SK-N-SH (cell line): ENCODE data around the gene TACSTD2.

Experiments
- EP300 ChIP-seq, 2 experiments: IDR thresholded peaks; 2 replicates each; pipeline versions ENCODE4 v1.4.0 to v1.6.1; 2012; ENCODE audit warnings: borderline replicate concordance in 1 of 2, low read depth in 1 of 2, low read length in 1 of 2
- EZH2phosphoT487 ChIP-seq: fragments of 200-600 bp; sonication (generic); IDR thresholded peaks from 2 replicates; pipeline ENCODE4 v1.6.1; 2017; ENCODE audit warnings: low read depth, mixed run types, mild to moderate bottlenecking, antibody characterized with exemption, moderate library complexity, borderline replicate concordance
- FOXJ3 ChIP-seq: sonication (generic); formaldehyde crosslinking; IDR thresholded peaks from 2 replicates; pipeline ENCODE4 v1.5.1; 2020; ENCODE audit warnings: mild to moderate bottlenecking, missing genetic modification reagents
- FOXM1 ChIP-seq: IDR thresholded peaks from 2 replicates; pipeline ENCODE4 v1.4.0; 2012; ENCODE audit warnings: low read depth, mild to moderate bottlenecking
- GABPA ChIP-seq: IDR thresholded peaks from 2 replicates; pipeline ENCODE4 v1.4.0; 2012; ENCODE audit warnings: low read depth, mild to moderate bottlenecking
- MXI1 ChIP-seq: IDR thresholded peaks from 2 replicates; pipeline ENCODE4 v1.6.1; 2012; ENCODE audit warnings: mild to moderate bottlenecking, low read depth, low read length, improper control_type of control experiment
- RFX5 ChIP-seq: IDR thresholded peaks from 2 replicates; pipeline ENCODE4 v1.6.1; 2012; ENCODE audit warnings: mild to moderate bottlenecking, improper control_type of control experiment, low read length
- SMC3 ChIP-seq: IDR thresholded peaks from 2 replicates; pipeline ENCODE4 v1.6.1; 2012; ENCODE audit warnings: low read depth, low read length, improper control_type of control experiment
- TAF1 ChIP-seq: IDR thresholded peaks from 2 replicates; pipeline ENCODE4 v1.6.1; 2012; ENCODE audit warnings: low read depth, mild to moderate bottlenecking, low read length, moderate library complexity, borderline replicate concordance
- TEAD4 ChIP-seq: IDR thresholded peaks from 2 replicates; pipeline ENCODE4 v1.4.0; 2012; ENCODE audit warnings: mild to moderate bottlenecking, borderline replicate concordance; ENCODE audit not compliant: insufficient read depth
- TF ChIP-seq, protein P1 (sequence below): fragments of 200-600 bp; sonication (generic); IDR thresholded peaks from 2 replicates; pipeline ENCODE4 v1.6.1; 2017; ENCODE audit warnings: antibody characterized with exemption, mild to moderate bottlenecking, moderate library complexity
- TF ChIP-seq, protein P2 (sequence below): IDR thresholded peaks from 2 replicates; pipeline ENCODE4 v1.6.1; 2012; ENCODE audit warnings: mild to moderate bottlenecking, low read depth, low read length, moderate library complexity
- TF ChIP-seq, protein P3 (sequence below): IDR thresholded peaks from 2 replicates; pipeline ENCODE4 v1.4.0; 2012; ENCODE audit warnings: low read depth

DNA sequence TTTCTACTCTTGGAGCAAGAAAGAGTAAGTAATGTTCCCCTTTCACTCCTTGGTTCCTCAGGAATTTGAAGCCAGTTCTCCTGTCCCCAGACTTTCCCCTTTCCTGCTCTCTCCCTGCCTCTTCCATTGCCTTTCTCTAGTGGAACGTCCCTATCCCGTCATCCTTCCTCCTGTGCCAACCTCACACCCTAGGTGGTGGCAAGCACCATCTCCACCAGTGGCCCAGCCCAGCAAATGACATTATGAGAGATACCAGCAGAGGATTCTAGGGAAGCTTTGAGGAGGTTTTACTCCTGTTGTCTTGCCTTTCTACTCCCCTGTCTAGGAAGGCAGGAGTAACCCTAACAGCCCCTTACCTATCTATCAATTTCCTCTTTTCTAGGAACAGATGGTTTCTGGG, 8.1 kb upstream of the TACSTD2 start:
- TF ChIP-seq, protein P1, sequence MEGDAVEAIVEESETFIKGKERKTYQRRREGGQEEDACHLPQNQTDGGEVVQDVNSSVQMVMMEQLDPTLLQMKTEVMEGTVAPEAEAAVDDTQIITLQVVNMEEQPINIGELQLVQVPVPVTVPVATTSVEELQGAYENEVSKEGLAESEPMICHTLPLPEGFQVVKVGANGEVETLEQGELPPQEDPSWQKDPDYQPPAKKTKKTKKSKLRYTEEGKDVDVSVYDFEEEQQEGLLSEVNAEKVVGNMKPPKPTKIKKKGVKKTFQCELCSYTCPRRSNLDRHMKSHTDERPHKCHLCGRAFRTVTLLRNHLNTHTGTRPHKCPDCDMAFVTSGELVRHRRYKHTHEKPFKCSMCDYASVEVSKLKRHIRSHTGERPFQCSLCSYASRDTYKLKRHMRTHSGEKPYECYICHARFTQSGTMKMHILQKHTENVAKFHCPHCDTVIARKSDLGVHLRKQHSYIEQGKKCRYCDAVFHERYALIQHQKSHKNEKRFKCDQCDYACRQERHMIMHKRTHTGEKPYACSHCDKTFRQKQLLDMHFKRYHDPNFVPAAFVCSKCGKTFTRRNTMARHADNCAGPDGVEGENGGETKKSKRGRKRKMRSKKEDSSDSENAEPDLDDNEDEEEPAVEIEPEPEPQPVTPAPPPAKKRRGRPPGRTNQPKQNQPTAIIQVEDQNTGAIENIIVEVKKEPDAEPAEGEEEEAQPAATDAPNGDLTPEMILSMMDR, result no peak
- TF ChIP-seq, protein P2, sequence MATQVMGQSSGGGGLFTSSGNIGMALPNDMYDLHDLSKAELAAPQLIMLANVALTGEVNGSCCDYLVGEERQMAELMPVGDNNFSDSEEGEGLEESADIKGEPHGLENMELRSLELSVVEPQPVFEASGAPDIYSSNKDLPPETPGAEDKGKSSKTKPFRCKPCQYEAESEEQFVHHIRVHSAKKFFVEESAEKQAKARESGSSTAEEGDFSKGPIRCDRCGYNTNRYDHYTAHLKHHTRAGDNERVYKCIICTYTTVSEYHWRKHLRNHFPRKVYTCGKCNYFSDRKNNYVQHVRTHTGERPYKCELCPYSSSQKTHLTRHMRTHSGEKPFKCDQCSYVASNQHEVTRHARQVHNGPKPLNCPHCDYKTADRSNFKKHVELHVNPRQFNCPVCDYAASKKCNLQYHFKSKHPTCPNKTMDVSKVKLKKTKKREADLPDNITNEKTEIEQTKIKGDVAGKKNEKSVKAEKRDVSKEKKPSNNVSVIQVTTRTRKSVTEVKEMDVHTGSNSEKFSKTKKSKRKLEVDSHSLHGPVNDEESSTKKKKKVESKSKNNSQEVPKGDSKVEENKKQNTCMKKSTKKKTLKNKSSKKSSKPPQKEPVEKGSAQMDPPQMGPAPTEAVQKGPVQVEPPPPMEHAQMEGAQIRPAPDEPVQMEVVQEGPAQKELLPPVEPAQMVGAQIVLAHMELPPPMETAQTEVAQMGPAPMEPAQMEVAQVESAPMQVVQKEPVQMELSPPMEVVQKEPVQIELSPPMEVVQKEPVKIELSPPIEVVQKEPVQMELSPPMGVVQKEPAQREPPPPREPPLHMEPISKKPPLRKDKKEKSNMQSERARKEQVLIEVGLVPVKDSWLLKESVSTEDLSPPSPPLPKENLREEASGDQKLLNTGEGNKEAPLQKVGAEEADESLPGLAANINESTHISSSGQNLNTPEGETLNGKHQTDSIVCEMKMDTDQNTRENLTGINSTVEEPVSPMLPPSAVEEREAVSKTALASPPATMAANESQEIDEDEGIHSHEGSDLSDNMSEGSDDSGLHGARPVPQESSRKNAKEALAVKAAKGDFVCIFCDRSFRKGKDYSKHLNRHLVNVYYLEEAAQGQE, result no peak
- TF ChIP-seq MXI1 (no peak), FOXJ3 (CRISPR knock-in tag) (no peak), TAF1 (no peak), TEAD4 (no peak), RFX5 (no peak), SMC3 (no peak), EZH2phosphoT487 (no peak), FOXM1 (no peak), EP300 (IDR thresholded peaks at IDR 0.05; ENCODE audit: borderline replicate concordance in 1 of 2, low read depth in 1 of 2, low read length in 1 of 2) (no peak), GABPA (no peak)
- TF ChIP-seq, protein P3, sequence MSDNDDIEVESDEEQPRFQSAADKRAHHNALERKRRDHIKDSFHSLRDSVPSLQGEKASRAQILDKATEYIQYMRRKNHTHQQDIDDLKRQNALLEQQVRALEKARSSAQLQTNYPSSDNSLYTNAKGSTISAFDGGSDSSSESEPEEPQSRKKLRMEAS, result no peak
